Glutamatergic neuron (in vitro differentiated cells): ENCODE data around the gene TOM1. TPM values are rescaled to one million over a fixed set of nuclear protein-coding genes. Genes with fewer than 3 reads are reported as not detected.
A peak's percentile ranks its signal among the peaks of the same experiment; 100 is the strongest.

Experiments
- DNase-seq: peaks from one replicate; pipeline ENCODE4 v3.0.0; 2022
- H3K27ac Mint-ChIP-seq: one replicate; pipeline ENCODE4 v1.8.0; 2020; ENCODE audit warnings: mild to moderate bottlenecking, mixed read lengths, inconsistent platforms; ENCODE audit not compliant: unreplicated experiment
- H3K27me3 Mint-ChIP-seq: one replicate; pipeline ENCODE4 v1.8.0; 2020; ENCODE audit warnings: mild to moderate bottlenecking, moderate library complexity, mixed read lengths, inconsistent platforms; ENCODE audit not compliant: unreplicated experiment
- H3K36me3 Mint-ChIP-seq: one replicate; pipeline ENCODE4 v1.8.0; 2020; ENCODE audit warnings: mild to moderate bottlenecking, mixed read lengths, inconsistent platforms; ENCODE audit not compliant: unreplicated experiment
- H3K4me1 Mint-ChIP-seq: one replicate; pipeline ENCODE4 v1.8.0; 2020; ENCODE audit warnings: mild to moderate bottlenecking, low read depth, mixed read lengths, inconsistent platforms; ENCODE audit not compliant: unreplicated experiment
- H3K4me3 Mint-ChIP-seq: one replicate; pipeline ENCODE4 v1.8.0; 2020; ENCODE audit warnings: mild to moderate bottlenecking, mixed read lengths, inconsistent platforms; ENCODE audit not compliant: unreplicated experiment
- H3K9me3 Mint-ChIP-seq: one replicate; pipeline ENCODE4 v1.8.0; 2020; ENCODE audit warnings: mild to moderate bottlenecking, moderate library complexity, mixed read lengths, inconsistent platforms; ENCODE audit not compliant: unreplicated experiment
- total RNA-seq: library from RNA; stranded (reverse); fragmentation: NEBNext Ultra II Directional; extraction: Animal tissue kit (Norgen Biotek cat#: 25700); gene quantifications from one replicate; pipeline ENCODE4 v1.2.1, GENCODE V29; 2021; ENCODE audit not compliant: unreplicated experiment
- TF ChIP-seq, protein P1 (sequence below): fragments of 200-600 bp; sonication (generic); IDR thresholded peaks from one replicate; pipeline ENCODE4 v1.5.0; 2021; ENCODE audit not compliant: partially characterized antibody, unreplicated experiment

Gene TOM1
- total RNA-seq, 1 donor from 2014 or later, result 40.6 TPM

DNA sequence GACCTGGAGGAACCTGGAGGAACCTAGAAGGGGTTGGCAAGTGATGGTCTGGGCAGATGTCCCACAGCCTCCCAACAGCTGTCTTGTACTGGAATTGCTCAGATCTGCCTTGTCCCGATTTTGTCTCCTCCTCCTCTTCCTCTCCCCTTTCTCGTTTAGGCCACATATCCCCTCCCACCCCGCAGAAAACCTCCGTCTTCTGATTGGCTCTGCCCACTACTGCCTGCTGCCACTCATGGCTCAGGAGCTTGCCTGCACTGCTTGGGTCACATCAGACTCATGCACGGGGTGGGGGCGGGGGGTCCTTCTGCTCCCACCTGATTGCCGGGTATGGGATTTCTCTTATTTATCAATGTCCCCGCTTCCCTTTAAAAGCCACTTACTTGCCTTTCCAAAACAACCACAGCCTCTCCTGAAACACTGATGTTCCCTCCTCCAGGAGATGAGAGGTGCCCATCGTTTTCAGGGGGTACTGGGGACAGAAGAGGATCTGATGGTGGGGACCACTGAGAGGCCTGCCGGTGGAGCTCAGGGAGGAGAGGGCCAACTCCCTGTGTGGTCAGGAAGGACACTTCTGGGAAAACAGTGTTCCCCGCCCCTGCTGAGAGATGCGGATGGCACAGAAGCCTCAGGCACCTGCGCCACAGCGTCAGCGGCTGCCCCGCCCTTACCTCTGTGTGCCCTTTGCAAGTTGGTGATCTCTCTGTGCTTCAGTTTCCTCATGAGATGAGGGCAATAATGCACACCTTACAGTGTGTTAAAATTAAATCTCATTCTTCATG lies 14.7 kb downstream of the TOM1 start:
- Mint-ChIP-seq H3K36me3 (no peaks in the 10 kb centered on the region), H3K4me1 (peaks cover 24% of the 10 kb centered on the region), H3K27me3 (peaks cover 5% of the 10 kb centered on the region), H3K27ac (no peak overlapping the region), H3K9me3 (no peaks in the 10 kb centered on the region), H3K4me3 (no peak overlapping the region)
- DNase-seq, result peak; percentile 8
- TF ChIP-seq, protein P1, sequence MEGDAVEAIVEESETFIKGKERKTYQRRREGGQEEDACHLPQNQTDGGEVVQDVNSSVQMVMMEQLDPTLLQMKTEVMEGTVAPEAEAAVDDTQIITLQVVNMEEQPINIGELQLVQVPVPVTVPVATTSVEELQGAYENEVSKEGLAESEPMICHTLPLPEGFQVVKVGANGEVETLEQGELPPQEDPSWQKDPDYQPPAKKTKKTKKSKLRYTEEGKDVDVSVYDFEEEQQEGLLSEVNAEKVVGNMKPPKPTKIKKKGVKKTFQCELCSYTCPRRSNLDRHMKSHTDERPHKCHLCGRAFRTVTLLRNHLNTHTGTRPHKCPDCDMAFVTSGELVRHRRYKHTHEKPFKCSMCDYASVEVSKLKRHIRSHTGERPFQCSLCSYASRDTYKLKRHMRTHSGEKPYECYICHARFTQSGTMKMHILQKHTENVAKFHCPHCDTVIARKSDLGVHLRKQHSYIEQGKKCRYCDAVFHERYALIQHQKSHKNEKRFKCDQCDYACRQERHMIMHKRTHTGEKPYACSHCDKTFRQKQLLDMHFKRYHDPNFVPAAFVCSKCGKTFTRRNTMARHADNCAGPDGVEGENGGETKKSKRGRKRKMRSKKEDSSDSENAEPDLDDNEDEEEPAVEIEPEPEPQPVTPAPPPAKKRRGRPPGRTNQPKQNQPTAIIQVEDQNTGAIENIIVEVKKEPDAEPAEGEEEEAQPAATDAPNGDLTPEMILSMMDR, result no peak

DNA sequence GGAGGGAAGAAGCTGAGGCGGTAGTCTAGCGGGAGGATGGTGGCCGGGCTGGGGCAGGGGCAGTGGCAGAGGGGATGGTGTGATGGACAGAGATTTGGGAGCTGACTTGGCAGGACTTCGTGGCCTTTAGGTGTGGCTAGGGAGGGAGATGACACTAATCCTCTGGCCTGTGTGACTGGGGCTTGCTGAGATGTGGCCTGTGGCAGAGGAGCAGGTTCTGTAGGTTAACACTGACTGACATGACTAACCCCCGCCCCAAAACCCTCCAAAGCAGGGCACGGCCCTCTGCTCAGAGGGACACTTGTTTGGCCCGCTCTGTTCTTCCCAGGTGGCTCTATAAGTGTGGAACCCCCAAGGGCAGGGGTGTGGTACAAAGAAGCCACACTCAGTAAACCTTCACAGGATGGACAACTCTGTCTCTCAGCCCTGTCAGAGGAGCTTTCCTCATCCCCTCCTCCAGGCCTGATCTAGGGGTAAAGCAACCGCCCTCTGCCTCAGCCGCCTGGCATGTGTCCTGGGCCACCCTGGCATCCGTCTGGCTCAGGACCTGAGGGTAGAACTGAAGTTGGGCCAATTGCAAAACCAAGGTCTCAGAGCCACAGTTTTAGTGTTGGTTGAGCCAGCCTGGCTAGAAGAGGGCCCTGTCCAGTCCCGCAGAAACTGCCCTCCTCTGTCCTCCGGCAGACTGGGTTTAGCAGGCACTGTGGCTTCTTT lies 15.6 kb downstream of the TOM1 start:
- TF ChIP-seq, protein P1, result no peak
- H3K36me3 Mint-ChIP-seq, result no peaks in the 10 kb centered on the region
- H3K9me3 Mint-ChIP-seq, result no peaks in the 10 kb centered on the region
- H3K4me1 Mint-ChIP-seq, result peaks cover 24% of the 10 kb centered on the region
- no peak overlapping the region for H3K4me3 Mint-ChIP-seq
- H3K27ac Mint-ChIP-seq, result no peak overlapping the region
- peak; percentile 7 for DNase-seq
- peaks cover 5% of the 10 kb centered on the region for H3K27me3 Mint-ChIP-seq

DNA sequence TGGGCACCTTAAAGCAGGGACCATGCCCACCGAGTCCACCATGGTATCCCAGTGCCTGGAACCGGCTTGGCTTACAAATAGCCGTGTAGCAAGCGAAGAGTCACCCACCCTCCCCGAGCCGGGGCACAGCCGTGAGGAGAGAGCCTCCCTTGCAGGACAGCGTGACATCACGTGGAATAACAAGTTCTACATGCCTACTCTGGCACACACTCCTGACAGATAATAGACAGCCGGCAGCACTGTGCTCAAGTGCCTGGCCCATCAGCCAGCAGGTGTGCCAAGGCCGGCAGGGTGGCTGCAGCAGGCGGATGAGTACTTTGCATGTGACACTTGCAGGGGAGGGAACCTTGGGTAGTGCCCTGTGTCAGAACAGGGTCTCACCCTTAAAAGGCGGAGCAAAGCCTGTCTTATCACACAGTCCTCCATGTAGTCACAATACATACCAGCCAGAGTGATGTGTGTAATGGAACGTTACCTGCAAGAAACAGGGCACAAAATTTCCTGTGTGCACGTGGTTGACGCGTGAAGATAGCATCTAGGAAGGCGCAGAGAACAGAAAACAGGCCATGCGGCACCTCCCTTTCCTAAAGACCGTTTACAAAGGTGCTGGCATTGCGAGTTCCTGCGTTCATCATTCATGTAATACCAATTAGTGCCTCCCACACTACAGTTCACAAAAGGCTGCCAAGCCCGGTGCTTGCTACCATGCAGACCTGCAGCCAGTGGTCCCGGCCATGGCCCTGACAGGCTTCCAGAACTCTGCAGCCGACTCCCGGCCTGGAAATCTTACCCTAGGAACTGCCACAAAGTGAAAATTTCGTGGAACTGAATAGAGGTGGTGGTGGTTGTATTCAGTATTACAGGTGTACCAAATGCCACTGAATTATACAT lies 16.4 kb downstream of the TOM1 start:
- Mint-ChIP-seq H3K4me3 (no peak overlapping the region), H3K36me3 (no peaks in the 10 kb centered on the region), H3K4me1 (peaks cover 16% of the 10 kb centered on the region), H3K9me3 (no peaks in the 10 kb centered on the region), H3K27ac (no peak overlapping the region), H3K27me3 (peaks cover 3% of the 10 kb centered on the region)
- no peak for DNase-seq
- TF ChIP-seq, protein P1, result no peak

DNA sequence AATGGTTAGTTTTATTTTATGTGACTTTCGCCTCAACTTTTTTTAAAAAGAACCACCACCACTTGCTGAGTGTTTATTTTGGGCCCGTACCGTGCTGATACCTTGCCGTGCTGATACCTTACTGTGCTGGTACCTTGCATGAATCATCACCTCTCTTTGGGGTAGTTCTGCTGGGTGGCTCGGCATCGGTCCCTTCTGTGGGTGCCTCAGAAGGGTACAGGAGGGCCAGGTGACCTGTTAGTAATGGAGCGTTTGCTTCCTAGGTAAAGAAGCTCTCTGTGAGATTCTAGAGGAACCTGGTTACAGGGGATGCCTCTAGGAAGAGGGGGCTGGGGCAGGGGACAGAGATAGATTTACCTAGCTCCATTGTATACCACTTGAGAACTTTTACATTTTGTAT lies 17.1 kb downstream of the TOM1 start:
- Mint-ChIP-seq H3K9me3 (no peaks in the 10 kb centered on the region), H3K27ac (no peak overlapping the region), H3K4me1 (peaks cover 13% of the 10 kb centered on the region), H3K36me3 (no peaks in the 10 kb centered on the region), H3K27me3 (peaks cover 3% of the 10 kb centered on the region), H3K4me3 (no peak overlapping the region)
- TF ChIP-seq, protein P1, result no peak
- no peak for DNase-seq
